22Rv1 (cell line): ENCODE data around the gene PARD3.

ENCODE experiments used
- ZFX ChIP-seq: fragments of 450-650 bp; IDR thresholded peaks from 2 replicates; pipeline ENCODE4 v1.6.1; 2017; ENCODE audit warnings: antibody characterized with exemption, borderline replicate concordance
- TF ChIP-seq, protein P1 (sequence below): fragments of 450-650 bp; IDR thresholded peaks from 2 replicates; pipeline ENCODE4 v1.5.1; 2017; ENCODE audit warnings: mild to moderate bottlenecking

DNA sequence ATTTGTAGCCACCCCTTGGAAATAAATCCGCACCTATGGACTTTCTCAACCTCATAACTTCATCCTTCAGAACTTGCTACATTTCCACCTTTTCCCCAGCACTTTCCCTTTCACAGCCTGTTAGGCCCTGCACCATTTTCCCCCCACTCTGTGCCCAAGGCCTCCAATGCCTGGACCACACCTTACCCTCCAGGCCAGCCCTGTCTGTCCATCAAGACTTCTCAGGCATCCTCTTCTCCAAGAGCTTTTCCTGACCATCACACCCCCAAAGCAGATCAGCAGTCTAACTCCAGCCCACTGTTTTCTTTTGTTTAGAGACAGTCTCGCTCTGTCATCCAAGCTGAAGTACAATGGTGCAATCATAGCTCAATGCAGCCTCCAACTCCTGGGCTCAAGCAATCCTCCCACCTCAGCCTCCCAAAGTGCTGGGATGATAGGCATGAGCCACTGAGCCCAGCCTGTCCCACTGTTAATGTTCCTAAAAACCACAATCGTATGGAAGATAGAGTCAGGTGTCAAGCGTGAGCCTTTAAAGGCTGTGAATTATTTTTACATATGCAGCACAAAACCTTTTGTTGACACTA lies 116.8 kb downstream of the PARD3 start:
- TF ChIP-seq, protein P1, sequence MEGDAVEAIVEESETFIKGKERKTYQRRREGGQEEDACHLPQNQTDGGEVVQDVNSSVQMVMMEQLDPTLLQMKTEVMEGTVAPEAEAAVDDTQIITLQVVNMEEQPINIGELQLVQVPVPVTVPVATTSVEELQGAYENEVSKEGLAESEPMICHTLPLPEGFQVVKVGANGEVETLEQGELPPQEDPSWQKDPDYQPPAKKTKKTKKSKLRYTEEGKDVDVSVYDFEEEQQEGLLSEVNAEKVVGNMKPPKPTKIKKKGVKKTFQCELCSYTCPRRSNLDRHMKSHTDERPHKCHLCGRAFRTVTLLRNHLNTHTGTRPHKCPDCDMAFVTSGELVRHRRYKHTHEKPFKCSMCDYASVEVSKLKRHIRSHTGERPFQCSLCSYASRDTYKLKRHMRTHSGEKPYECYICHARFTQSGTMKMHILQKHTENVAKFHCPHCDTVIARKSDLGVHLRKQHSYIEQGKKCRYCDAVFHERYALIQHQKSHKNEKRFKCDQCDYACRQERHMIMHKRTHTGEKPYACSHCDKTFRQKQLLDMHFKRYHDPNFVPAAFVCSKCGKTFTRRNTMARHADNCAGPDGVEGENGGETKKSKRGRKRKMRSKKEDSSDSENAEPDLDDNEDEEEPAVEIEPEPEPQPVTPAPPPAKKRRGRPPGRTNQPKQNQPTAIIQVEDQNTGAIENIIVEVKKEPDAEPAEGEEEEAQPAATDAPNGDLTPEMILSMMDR: no peak
- no peak for TF ChIP-seq ZFX
